OCI-LY1 (cell line): ENCODE data around the gene OR7A5.
"Not testable (repeated sequence)": the region's sequence is repeated elsewhere in the genome, so short reads cannot be mapped to it uniquely, and the experiment has no call there.

Source experiments
- H2AFZ ChIP-seq: fragments of 200-600 bp; sonication (generic), shearing (Covaris generic); 2 replicates; pipeline ENCODE4 v1.6.0; 2014; ENCODE audit warnings: antibody characterized with exemption, mild to moderate bottlenecking, low read length
- H3F3A ChIP-seq: fragments of 200-600 bp; sonication (generic), shearing (Covaris generic); 2 replicates; pipeline ENCODE4 v1.6.0; 2014; ENCODE audit warnings: mild to moderate bottlenecking, antibody characterized with exemption, low read length, moderate library complexity; ENCODE audit not compliant: insufficient read depth
- H3K27ac ChIP-seq: fragments of 200-600 bp; sonication (generic); 2 replicates; pipeline ENCODE4 v1.5.1; 2014; ENCODE audit warnings: low read length, mixed run types, mild to moderate bottlenecking, low read depth; ENCODE audit not compliant: poor library complexity, severe bottlenecking
- H3K27me3 ChIP-seq: fragments of 200-600 bp; sonication (generic); 2 replicates; pipeline ENCODE4 v1.6.0; 2014; ENCODE audit warnings: antibody characterized with exemption, mild to moderate bottlenecking, low read length, moderate library complexity; ENCODE audit not compliant: insufficient read depth
- H3K36me3 ChIP-seq: fragments of 200-600 bp; sonication (generic); 2 replicates; pipeline ENCODE4 v1.6.1; 2014; ENCODE audit warnings: mild to moderate bottlenecking, antibody characterized with exemption, low read length, moderate library complexity, mixed read lengths; ENCODE audit not compliant: insufficient read depth
- H3K4me1 ChIP-seq: fragments of 200-600 bp; sonication (generic); 2 replicates; pipeline ENCODE4 v1.5.1; 2014; ENCODE audit warnings: mild to moderate bottlenecking, low read length, moderate library complexity; ENCODE audit not compliant: insufficient read depth, severe bottlenecking
- H3K4me2 ChIP-seq: fragments of 200-600 bp; sonication (generic), shearing (Covaris generic); 2 replicates; pipeline ENCODE4 v1.6.1; 2014; ENCODE audit warnings: low read length
- H3K4me3 ChIP-seq: fragments of 200-600 bp; sonication (generic); 2 replicates; pipeline ENCODE4 v1.5.1; 2014; ENCODE audit warnings: low read length, low read depth, mild to moderate bottlenecking, mixed read lengths; ENCODE audit not compliant: poor library complexity, severe bottlenecking
- H3K79me2 ChIP-seq: fragments of 200-600 bp; shearing (Covaris generic); 2 replicates; pipeline ENCODE4 v1.6.1; 2016; ENCODE audit warnings: mixed run types, low read length, mixed read lengths; ENCODE audit not compliant: insufficient read depth
- H3K9ac ChIP-seq: fragments of 200-600 bp; sonication (generic), shearing (Covaris generic); 2 replicates; pipeline ENCODE4 v1.6.1; 2014; ENCODE audit warnings: mild to moderate bottlenecking, low read length, mixed read lengths
- H3K9me2 ChIP-seq: fragments of 200-600 bp; sonication (generic), shearing (Covaris generic); 2 replicates; pipeline ENCODE4 v1.6.1; 2014; ENCODE audit warnings: low read depth, mild to moderate bottlenecking, low read length, mixed read lengths
- H3K9me3 ChIP-seq: fragments of 200-600 bp; shearing (Covaris generic); 2 replicates; pipeline ENCODE4 v1.6.1; 2014; ENCODE audit warnings: low read length, mixed read lengths
- H4K20me1 ChIP-seq: fragments of 200-600 bp; sonication (generic), shearing (Covaris generic); 2 replicates; pipeline ENCODE4 v1.6.0; 2016; ENCODE audit warnings: mild to moderate bottlenecking, low read length; ENCODE audit not compliant: insufficient read depth
- CTCF ChIP-seq: fragments of 200-600 bp; sonication (generic), shearing (Covaris generic); IDR thresholded peaks from 2 replicates; pipeline ENCODE4 v1.5.1; 2017; ENCODE audit warnings: mild to moderate bottlenecking, antibody characterized with exemption, low read length, moderate library complexity, mixed read lengths
- EZH2 ChIP-seq: fragments of 200-600 bp; sonication (generic), shearing (Covaris generic); IDR thresholded peaks from 2 replicates; pipeline ENCODE4 v1.8.0; 2017; ENCODE audit warnings: borderline replicate concordance, mixed run types, mild to moderate bottlenecking, antibody characterized with exemption, low read length, moderate library complexity, mixed read lengths

OR7A5 gene

GRCh38 chr19:14782626-14783409, 52.2 kb downstream of the OR7A5 start:
- TF ChIP-seq CTCF (no peak), EZH2 (no peak)
- H3K4me1 ChIP-seq, result no peaks in the 10 kb centered on the region
- H3F3A ChIP-seq, result no peaks in the 10 kb centered on the region
- no peaks in the 10 kb centered on the region for H3K36me3 ChIP-seq
- no peak overlapping the region for H3K9ac ChIP-seq
- H3K27me3 ChIP-seq, result no peaks in the 10 kb centered on the region
- no peaks in the 10 kb centered on the region for H4K20me1 ChIP-seq
- no peaks in the 10 kb centered on the region for H3K79me2 ChIP-seq
- H3K4me2 ChIP-seq, result no peak overlapping the region
- H3K9me3 ChIP-seq, result no peaks in the 10 kb centered on the region
- H2AFZ ChIP-seq, result no peak overlapping the region
- no peak overlapping the region for H3K4me3 ChIP-seq
- no peaks in the 10 kb centered on the region for H3K9me2 ChIP-seq
- H3K27ac ChIP-seq, result no peak overlapping the region

- H3K27ac ChIP-seq, H3K4me3 ChIP-seq, H3K4me1 ChIP-seq, H4K20me1 ChIP-seq, H3K9me2 ChIP-seq, H2AFZ ChIP-seq, H3K9ac ChIP-seq, H3K9me3 ChIP-seq, H3K79me2 ChIP-seq, H3K4me2 ChIP-seq, H3K36me3 ChIP-seq, H3K27me3 ChIP-seq, H3F3A ChIP-seq: not testable (repeated sequence)
Measured at GRCh38 chr19:14781713-14782536, 53.1 kb downstream of the OR7A5 start.

- not testable (repeated sequence) for H3K4me2 ChIP-seq, H3K9me3 ChIP-seq, H4K20me1 ChIP-seq, H3K4me1 ChIP-seq, H3K9ac ChIP-seq, H3K36me3 ChIP-seq, H2AFZ ChIP-seq, H3F3A ChIP-seq, H3K79me2 ChIP-seq, H3K4me3 ChIP-seq, H3K27me3 ChIP-seq, H3K27ac ChIP-seq, H3K9me2 ChIP-seq
Measured at GRCh38 chr19:14780622-14781225, 54.3 kb downstream of the OR7A5 start.

GRCh38 chr19:14779151-14779550, 55.8 kb downstream of the OR7A5 start:
- no peak overlapping the region for H3K9ac ChIP-seq
- no peak overlapping the region for H3K4me2 ChIP-seq
- no peaks in the 10 kb centered on the region for H3K4me1 ChIP-seq
- no peaks in the 10 kb centered on the region for H3K36me3 ChIP-seq
- H3K9me2 ChIP-seq, result no peaks in the 10 kb centered on the region
- H2AFZ ChIP-seq, result no peak overlapping the region
- H3K27ac ChIP-seq, result no peak overlapping the region
- H3K9me3 ChIP-seq, result no peaks in the 10 kb centered on the region
- H3K4me3 ChIP-seq, result no peak overlapping the region
- no peaks in the 10 kb centered on the region for H3K27me3 ChIP-seq
- no peaks in the 10 kb centered on the region for H3F3A ChIP-seq
- no peak for TF ChIP-seq CTCF
- no peak for TF ChIP-seq EZH2
- H4K20me1 ChIP-seq, result no peaks in the 10 kb centered on the region
- H3K79me2 ChIP-seq, result no peaks in the 10 kb centered on the region

- not testable (repeated sequence) for H3K27ac ChIP-seq, H3K9me2 ChIP-seq, H3K9ac ChIP-seq, H3K4me2 ChIP-seq, H3K4me1 ChIP-seq, H4K20me1 ChIP-seq, H3K4me3 ChIP-seq, H3K36me3 ChIP-seq, H3K79me2 ChIP-seq, H3F3A ChIP-seq, H2AFZ ChIP-seq, H3K27me3 ChIP-seq, H3K9me3 ChIP-seq
Measured at GRCh38 chr19:14778110-14778845, 56.7 kb downstream of the OR7A5 start, which contains the start of gene ADGRE2. TSS of gene ADGRE2 (minus strand) at chr19:14778560. CDS start at chr19:14776756, 1,804 bp downstream.
